C4-2B (cell line): Measurements from ENCODE around the gene FOXN4.

Source experiments
- CTCF ChIP-seq: fragments of 450-650 bp; conservative IDR thresholded peaks from 2 replicates; pipeline ENCODE4 v1.5.1; 2017; ENCODE audit warnings: mild to moderate bottlenecking
- ZFX ChIP-seq: fragments of 450-650 bp; IDR thresholded peaks from 2 replicates; pipeline ENCODE4 v1.6.1; 2017

- TF ChIP-seq CTCF = no peak
- TF ChIP-seq ZFX = no peak
Observed at GRCh38 chr12:109357032-109357431, 47.9 kb upstream of the FOXN4 start.
